T-helper 22 cell (primary cell): Measurements from ENCODE around the gene SBF2.
"Not testable (repeated sequence)": the region's sequence is repeated elsewhere in the genome, so short reads cannot be mapped to it uniquely, and the experiment has no call there.

ENCODE experiments used
- DNase-seq: peaks from one replicate; pipeline ENCODE4 v3.0.0-alpha.2; 2020; ENCODE audit warnings: low read depth

Gene SBF2

DNA sequence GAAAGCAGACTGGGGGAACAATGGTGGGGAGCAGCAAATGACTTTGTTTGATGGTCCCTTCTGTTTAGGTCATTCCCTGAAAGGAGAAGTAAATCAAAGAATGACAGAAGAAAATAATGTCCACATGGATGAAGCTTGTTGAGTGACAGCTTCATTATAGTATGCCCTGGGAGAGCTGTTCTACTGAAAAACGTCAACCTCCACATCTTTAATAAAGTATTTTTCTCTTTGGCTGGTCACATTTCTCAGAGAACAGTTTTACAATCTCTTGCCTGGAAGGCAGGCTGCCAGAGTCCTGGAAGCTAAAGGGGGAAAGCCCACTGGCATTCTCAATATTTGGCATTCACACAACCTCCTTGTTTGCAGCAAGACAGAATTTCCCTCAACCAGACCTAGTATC is 342.2 kb downstream of the SBF2 start:
- no peak for DNase-seq

- DNase-seq: no peak
Measured at GRCh38 chr11:9950462-9950861, 343.6 kb downstream of the SBF2 start.

DNA sequence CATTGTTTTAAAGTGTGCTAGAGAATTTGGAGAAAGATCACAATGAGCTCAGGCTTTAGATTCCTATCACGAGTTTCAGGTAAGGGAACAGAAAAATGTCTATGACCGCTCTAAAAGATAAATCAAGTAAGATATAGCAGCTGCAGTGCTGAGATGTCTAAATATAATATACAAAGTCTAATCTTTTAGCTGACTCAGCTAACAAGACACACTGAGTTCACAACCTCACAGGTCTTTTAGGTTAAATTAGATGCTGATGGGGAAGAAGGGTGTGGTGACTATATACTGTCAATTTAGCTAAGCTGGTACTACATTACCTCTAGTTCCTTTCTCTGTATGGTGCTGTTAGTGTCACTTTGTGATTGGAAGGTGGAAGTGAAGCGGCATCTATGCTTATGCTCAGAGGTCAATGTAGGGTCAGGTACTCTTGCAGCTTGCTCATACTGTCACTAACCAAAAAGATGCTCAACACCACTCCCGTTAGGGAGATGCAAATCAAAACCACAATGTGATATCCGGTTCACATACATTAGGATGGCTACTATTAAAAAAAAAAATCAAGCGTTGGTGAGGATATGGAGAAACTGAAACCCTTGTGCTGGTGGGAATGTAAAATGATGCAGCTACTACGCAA is 346.7 kb downstream of the SBF2 start:
- no peak for DNase-seq

GRCh38 chr11:9945680-9946079 is 348.3 kb downstream of the SBF2 start:
- not testable (repeated sequence) for DNase-seq

GRCh38 chr11:9943386-9944110 is 350.5 kb downstream of the SBF2 start:
- no peak for DNase-seq

GRCh38 chr11:9941991-9942390 is 352.0 kb downstream of the SBF2 start:
- no peak for DNase-seq

- DNase-seq: not testable (repeated sequence)
Measured at GRCh38 chr11:9939150-9939549, 354.9 kb downstream of the SBF2 start.

DNA sequence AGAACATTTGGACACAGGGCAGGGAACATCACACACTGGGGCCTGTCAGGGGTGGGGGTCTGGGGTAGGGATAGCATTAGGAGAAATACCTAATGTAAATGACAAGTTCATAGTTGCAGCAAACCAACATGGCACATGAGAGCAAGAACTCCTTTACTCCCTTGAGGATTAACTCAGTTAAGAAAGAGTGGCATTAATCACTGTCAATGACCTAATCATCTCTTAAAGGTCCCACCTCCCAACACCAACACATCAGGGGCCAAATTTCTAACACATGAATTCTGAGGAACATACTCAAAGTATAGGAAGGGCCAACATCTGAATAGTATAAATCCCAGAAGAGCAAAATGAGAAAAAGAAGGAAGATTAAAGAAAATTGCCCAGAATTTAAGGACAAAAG is 357.3 kb downstream of the SBF2 start:
- no peak for DNase-seq

- DNase-seq: not testable (repeated sequence)
Measured at GRCh38 chr11:9932843-9933242, 361.2 kb downstream of the SBF2 start.

DNA sequence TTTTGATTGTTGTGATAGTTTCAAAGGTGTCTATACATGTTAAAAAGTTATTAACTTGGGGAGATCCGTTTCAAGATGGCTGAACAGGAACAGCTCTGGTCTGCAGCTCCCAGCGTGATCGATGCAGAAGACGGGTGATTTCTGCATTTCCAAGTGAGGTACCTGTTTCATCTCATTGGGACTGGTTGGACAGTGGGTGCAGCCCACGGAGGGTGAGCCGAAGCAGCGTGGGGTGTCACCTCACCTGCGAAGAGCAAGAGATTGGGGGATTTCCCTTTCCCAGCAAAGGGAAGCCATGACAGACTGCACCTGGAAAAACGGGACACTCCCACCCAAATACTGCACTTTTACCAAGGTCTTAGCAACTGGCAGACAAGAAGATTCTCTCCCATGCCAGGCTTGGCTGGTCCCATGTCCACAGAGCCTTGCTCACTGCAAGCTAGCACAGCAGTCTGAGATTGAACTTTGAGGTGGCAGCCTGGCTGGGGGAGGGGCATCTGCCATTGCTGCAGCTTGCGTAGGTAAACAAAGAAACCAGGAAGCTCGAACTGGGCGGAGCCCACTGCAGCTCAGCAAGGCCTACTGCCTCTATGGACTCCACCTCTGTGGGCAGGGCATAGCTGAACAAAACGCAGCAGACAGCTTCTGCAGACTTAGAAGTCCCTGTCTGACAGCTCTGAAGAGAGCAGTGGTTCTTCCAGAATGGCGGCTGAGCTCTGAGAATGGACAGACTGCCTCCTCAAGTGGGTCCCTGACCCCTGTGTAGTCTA is 363.3 kb downstream of the SBF2 start:
- DNase-seq: not testable (repeated sequence)

- no peak for DNase-seq
Measured at GRCh38 chr11:9927670-9928069, 366.3 kb downstream of the SBF2 start.

GRCh38 chr11:9923280-9923679 is 370.7 kb downstream of the SBF2 start:
- no peak for DNase-seq

- DNase-seq: no peak
Measured at GRCh38 chr11:9922806-9923205, 371.2 kb downstream of the SBF2 start.

DNA sequence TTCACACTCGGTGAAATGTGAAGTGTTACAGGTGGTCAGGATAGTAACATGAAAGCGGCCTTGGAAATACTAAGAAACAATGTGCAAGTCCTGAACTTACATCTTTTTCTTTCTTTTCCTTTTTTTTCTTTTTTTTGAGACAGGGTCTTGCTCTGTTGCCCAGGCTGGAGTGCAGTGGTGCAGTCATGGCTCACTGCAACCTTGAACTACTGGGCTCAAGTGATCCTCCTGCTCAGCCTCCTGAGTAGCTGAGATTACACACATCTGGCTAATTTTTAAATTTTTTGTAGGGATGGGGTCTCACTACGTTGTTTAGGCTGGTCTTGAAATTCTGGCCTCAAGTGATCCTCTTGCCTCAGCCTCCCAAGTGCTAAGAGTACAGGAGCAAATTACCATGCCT is 377.5 kb downstream of the SBF2 start:
- DNase-seq: no peak

- DNase-seq: no peak
Measured at GRCh38 chr11:9914064-9914463, 380.0 kb downstream of the SBF2 start.

GRCh38 chr11:9905960-9906791 is 387.8 kb downstream of the SBF2 start:
- DNase-seq: no peak

GRCh38 chr11:9905501-9905951 is 388.5 kb downstream of the SBF2 start:
- no peak for DNase-seq

DNA sequence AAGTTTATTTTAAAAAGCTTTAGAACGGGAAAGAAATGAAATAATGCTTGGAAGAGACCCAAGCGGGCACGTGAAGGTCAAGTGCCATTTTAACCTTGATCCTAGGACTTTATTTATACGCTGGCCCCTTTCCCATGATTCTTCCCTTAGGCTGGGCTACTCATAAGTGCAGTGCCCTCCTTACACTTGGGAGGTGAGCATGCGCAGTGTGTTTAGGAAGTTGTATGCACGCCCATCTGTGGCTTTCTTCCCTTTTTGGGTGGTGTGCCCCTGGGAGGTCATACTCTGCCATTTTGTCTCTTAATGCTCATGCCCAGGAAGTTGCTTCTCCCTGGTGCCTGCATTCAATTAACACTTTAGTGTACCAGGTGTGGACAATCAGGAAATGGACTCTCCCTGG is 390.4 kb downstream of the SBF2 start:
- no peak for DNase-seq

GRCh38 chr11:9901943-9902342 is 392.1 kb downstream of the SBF2 start:
- DNase-seq: no peak

DNA sequence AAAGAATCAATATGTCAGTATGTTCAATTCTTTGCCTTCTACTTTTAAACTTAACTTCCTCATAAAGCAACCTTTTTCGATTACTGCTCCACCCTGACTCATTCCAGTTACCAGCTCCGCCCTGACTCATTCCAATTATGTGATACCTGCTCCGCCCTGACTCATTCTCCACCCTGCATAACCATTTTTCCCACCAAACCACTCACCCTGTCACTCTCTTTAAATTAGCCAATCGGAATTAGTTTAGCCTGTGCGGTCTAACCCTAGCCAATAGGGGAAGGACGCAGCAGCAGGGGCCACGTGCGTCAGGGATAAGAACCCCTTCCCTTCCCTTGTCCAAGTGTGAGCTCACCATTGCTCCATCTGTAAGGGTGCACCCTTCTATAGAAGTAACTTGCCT is 393.8 kb downstream of the SBF2 start:
- DNase-seq: not testable (repeated sequence)

GRCh38 chr11:9899676-9900075 is 394.3 kb downstream of the SBF2 start:
- DNase-seq: no peak

- no peak for DNase-seq
Measured at GRCh38 chr11:9896902-9897301, 397.1 kb downstream of the SBF2 start.
